GM19025 (cell line): ENCODE measurements around the gene CAMK1D.

Source experiments
- ATAC-seq: cut with Tn5 transposase; IDR thresholded peaks from one replicate; pipeline ENCODE4 v1.9.1; 2021; ENCODE audit warnings: mild to moderate bottlenecking, low read depth, moderate library complexity; ENCODE audit not compliant: unreplicated experiment

Gene CAMK1D

DNA sequence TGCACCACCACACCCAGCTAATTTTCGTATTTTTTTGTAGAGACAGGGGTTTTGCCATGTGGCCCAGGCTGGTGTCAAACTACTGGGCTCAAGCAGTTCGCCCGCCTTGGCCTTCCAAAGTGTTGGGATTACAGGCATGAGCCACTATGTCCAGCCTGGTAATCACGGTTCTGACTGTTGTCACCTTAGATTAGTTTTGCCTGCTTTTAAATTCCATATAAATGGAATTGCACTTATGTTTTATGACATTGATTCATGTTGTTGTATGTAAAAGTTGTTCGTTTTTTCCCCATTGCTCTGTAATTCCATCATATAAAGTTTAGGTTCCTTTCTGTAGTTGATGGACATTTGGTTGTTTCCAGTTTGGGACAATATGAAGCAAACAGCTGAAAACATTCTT is 106.0 kb downstream of the CAMK1D start:
- ATAC-seq, result no peak

DNA sequence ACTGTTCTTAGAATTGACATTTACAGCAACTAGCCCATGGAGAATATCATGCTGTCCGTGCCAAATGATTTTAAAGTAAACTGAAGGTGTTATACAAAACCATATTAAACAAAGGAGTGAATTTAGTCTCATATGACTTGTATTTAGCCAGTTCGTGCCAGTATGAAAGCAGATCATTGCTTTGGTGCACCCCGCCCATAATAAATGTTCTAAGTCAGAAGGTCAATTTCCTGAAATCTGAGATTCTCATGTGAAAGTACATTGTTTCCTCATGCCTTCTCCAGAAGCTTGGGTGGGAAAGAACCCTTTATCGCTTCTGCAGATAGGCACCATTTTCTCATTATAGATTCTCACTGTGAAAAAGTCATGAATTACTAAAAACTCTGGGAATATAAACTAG is 106.4 kb downstream of the CAMK1D start:
- no peak for ATAC-seq

DNA sequence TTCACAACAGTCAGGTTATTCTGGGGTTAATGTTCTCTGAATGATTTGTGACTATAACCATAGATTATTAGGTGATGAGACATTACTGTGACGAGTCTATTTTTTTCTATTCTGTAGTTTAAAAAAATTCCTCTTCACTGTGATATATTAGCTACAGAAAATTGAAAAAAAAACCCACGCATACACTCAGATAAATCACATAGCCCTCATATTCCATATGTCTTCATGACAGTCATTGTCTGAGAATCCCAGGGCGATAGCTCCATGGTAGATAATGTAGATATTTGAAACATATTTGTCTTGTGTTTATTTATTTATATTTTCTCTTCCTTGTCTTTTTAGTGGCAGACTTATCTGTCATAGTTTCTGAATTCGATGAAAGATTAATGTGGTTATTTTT is 110.0 kb downstream of the CAMK1D start:
- no peak for ATAC-seq

DNA sequence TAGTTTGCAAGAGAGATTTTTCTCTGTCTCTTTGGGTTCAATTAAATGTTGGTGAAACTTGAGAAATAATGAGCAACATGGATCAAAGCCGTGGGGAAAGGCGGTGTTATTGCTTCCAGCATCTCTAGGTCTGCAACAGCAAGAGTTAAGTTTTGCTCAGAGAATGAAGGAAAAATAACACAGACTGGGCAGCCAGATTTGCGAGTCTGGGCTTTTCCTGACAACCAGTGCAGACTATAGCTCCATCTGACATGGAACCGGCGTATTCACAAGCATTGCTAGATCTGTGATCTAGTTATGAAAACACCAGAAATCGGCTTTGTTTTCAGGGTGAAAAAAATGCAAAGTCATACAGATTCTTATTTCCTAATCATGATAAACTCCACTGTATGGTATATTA is 110.4 kb downstream of the CAMK1D start:
- ATAC-seq, result no peak

DNA sequence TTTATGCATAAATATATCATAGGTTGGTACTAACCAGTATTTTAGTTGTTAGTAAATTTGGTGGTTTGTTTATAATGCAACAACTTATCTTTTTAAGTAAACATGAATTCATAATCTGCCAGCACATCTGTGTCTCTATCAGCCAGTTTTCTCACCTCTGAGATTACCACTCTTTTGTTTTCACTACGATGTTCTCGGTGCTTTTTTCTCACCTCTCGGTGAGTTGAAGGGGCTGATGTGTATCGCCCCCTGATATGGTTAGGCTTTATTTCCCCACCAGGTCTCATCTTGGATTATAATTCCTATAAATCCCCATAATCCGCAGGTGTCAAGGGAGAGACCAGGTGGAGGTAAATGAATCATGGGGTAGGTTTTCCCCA is 114.1 kb downstream of the CAMK1D start:
- no peak for ATAC-seq

DNA sequence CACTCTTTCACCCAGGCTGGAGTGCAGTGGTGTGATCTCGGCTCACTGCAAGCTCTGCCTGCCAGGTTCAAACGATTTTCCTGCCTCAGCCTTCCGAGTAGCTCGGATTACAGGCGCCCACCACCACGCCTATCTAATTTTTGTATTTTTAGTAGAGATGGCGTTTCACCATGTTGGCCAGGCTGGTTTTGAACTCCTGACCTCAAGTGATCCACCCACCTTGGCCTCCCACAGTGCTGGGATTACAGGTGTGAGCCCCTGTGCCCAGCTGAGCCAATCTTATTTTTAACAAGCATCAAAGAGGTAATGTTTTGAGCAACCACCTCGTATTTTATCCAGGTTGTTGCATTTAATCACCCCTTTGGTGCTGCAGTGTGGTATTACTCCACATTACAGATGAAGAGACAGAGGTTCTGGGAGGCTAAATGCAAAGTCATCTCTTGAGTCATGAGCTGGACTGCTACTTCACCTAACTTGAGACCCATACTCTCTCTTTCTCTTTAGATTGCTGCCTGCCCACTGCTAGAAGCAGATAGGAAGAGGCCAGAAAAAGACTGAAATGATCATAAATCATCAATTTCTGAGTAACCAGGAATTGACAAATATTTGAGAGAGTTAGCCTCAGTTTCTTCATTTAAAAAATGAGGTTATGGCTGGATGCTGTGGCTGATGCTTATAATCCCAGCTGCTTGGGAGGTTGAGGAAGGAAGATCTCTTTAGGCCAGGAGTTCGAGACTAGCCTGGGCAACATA is 116.2 kb downstream of the CAMK1D start:
- ATAC-seq, result no peak

DNA sequence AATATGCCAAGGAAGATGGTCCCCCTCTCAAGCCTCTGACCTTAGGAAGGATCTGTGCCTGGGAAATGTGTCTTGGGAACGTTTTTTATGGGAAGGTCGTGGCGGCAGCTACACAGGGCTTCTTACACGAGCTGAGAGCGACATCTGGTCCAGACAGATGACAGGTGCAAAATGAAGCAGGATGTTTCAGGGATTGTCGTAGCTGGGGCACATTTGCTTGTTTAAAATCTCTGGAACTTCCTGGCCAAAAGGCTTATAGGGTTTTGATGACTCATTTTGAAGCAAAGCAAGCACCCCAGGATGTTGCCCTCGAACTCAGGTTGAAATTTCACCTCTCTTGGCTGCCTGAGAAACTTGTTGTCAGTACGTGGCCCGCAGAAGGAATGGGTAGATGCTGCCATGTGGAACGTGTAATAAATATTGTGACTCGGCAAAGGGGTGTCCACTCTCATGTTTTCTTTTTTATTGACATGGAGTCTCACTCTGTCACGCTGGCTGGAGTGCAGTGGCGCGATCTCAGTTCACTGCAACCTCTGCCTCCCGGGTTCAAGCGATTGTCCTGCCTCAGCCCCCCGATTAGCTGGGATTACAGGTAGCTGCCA is 117.5 kb downstream of the CAMK1D start:
- ATAC-seq, result no peak

DNA sequence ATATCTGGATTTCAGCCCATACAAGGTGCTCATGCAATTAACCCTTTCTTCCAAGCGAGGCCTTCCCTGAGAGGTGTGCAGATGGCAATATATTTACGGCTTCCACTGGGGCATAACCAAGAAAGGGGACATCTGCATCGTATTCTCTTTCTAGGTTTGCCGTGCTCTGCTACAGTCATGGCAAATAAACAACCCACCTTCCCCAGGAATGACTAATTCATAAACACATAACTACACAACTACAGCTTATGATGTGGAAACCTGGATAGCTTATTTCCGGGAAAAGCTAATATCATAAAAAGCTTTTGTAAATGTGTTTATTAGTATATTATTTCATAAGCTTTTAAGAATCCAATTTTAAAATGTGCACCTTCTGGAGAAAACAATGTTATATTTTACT is 120.0 kb downstream of the CAMK1D start:
- no peak for ATAC-seq

DNA sequence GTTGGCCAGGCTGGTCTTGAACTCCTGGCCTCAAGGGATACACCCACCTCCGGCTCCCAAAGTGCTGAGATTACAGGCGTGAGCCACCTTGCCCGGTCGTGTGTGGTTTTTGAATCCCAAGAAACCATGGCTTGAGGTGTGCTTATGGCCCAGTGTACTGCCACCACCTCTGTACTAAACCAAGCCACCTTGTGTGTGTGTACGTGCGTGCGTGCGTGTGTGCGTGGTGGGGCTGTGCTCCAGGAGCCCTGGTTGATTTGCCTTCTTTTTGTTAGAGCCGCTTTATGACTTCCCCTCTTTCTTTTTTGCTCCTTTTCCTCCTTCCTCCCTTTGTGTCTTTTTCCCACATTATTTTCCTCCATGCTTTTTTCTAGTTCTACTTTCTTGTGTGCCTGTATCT is 121.4 kb downstream of the CAMK1D start:
- ATAC-seq, result no peak

DNA sequence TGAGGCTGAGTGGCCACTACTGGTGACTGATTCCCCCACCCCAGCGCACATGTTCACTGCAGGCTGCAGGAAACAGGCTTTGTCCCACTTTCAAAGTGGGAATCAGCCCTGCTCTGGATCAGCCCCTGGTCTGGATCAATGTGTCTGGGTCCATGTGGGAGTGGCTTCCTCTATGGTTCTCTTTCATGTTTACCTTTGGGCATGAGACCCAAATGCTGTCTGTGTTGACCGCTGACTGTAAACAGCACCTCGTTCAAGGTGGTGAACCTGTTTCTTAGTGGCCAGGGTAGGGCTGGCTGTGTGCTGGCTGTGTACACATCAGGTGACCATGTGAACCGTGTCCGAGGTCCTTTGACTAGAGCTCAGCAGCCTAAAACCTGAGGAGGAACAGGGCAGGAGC is 121.8 kb downstream of the CAMK1D start:
- ATAC-seq, result no peak

DNA sequence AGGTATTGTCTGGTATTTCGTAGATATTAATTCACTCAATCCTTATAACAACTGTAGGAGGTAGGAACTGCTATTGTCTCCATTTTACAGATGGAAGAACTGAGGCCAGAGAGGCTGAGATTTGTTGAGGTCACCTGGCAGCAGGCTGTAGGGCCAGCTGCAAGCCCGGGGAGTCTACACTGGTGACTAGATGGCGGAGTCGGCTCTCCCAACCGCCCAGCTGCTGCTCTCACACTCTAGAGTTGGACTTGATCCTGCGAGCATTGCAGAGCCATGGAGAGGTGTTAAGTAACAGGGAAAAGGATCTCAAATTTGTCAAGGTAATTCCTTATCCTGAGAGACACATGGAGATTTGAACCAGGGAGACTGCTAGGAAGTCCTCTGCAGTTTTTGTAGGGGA is 124.1 kb downstream of the CAMK1D start:
- no peak for ATAC-seq

DNA sequence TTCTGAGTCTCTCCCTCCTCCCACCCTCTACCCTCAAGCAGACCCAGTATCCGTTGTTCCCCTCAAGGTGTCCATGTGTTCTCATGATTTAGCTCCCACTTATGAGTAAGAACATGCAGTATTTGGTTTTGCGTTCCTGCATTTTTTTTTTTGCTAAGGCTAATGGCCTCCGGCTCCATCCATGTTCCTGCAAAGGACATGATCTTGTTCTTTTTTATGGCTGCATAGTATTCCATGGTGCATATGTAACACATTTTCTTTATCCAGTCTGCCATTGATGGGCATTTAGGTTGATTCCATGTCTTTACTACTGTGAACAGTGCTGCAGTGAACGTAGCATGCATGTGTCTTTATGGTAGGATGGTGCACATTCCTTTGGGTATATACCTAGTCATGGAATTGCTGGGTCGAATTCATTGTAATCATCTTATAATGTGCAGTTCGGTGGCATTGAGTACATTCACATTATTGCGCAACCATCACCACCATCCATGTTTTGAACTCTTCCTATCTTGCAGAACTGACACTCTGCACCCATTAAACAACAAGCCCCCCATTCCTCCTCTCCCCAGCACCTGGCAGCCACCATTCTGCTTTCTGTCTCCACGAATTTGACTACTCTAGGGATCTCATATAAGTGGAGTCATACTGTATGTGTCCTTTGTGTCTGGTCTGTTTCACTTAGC is 125.5 kb downstream of the CAMK1D start:
- no peak for ATAC-seq

DNA sequence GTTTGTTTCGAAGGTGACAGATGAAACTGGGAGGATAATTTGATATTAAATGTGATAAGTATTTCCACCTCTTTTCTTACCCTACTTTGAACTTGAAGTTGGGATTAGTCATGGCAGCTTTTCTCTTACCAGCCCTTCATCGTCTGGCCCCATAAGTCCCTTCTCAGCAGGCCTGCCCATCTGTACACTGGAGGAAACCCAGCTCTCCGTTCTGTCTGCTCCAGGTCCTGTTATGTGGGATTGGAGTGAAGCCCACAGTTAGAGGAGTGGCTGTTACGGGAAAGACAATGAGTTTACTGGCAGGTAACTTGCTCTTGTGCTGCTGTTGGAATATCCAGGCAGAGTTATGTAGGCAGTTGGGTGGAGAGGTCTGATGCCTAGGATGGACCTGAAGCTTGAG is 127.3 kb downstream of the CAMK1D start:
- ATAC-seq, result no peak

DNA sequence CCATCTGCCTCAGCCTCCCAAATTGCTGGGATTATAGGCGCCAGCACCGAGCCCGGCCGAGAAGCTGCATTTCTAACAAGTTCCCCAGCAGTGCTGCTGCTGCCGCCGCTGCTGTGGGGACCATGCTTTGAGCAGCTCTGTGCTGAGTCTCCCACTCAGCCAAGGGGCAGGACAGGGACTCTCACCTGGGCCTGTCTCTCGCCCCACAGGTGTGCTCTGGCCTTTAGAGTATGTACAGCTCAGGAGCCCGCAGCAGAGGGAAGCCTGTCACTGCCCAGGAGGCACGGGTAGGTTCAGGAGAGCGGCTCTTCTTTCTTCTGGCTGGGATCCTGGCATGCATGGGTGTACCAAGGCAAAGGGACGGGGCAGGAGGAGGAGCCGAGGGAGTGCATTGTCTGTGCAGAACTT is 130.1 kb downstream of the CAMK1D start:
- no peak for ATAC-seq

DNA sequence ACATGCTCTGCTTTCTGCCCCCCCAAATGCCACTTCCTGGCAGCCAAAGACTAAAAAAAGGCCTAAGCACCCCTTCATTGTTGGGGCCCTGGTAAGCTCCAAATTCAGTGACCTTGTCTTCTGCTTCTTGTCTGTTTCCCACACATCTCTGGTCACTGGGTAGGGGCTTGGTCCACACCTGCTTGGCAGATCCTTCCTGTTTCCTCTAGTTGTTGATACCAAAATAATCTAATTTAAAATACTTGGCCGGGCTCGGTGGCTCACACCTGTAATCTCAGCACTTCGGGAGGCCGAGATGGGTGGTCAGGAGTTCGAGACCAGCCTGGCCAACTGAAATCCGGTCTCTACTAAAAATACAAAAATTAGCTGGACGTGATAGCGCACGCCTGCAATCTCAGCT is 130.6 kb downstream of the CAMK1D start:
- no peak for ATAC-seq

DNA sequence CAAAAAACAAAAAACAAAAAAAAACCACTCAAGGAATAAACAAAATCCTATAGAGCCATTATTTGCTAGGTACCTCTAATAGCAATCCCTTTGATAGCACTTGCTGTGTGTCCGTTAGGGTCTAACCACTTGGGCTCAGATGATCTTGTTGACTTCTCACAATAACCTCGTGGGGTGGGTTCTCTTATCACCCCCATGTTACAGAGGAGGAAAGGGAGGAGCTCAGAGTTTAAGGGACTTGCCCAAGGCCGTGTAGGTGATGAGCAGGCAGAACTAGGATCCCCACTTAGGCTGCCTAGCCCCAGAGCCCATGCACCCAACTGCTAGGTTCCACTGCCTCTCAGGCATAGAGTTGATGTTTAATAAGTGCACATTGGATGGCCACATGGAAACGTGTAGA is 131.1 kb downstream of the CAMK1D start:
- no peak for ATAC-seq

DNA sequence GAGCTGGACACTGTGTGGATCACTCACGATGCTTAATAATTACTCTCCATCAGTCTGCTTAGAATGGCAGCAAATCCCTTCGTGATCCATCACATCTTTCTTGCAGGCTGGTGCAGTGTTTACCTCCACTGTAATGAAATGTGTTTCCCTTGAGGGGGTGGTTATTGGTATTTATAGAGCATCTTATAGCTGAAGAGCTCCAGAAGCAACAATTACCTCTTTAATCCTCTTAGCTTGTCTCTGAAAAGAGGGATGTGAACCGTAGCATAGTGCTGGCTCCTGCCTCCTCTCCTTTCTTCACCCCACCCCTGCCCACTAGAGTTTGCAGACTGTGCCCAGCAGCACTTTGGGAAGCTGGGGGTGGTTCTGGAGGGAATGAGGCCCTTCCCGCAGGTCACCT is 132.6 kb downstream of the CAMK1D start:
- ATAC-seq, result no peak

DNA sequence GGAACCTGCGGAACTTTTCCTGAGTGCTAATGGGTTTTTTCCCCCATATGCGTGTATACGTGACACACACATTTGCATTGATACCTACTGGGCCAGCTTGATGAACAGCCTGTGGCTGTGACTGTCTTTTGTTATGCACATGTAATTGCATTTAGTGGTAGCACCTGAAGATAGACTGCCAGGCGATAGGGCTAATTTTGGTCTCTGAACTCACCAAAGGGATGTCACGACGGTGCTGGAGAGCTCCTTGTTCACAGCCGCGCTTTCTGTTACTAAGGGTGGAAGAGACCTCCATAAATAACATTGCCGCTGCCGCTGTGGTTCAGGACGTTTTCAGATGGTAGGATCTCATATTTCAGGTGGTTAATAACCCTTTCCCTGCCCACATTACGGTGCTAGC is 133.2 kb downstream of the CAMK1D start:
- no peak for ATAC-seq

DNA sequence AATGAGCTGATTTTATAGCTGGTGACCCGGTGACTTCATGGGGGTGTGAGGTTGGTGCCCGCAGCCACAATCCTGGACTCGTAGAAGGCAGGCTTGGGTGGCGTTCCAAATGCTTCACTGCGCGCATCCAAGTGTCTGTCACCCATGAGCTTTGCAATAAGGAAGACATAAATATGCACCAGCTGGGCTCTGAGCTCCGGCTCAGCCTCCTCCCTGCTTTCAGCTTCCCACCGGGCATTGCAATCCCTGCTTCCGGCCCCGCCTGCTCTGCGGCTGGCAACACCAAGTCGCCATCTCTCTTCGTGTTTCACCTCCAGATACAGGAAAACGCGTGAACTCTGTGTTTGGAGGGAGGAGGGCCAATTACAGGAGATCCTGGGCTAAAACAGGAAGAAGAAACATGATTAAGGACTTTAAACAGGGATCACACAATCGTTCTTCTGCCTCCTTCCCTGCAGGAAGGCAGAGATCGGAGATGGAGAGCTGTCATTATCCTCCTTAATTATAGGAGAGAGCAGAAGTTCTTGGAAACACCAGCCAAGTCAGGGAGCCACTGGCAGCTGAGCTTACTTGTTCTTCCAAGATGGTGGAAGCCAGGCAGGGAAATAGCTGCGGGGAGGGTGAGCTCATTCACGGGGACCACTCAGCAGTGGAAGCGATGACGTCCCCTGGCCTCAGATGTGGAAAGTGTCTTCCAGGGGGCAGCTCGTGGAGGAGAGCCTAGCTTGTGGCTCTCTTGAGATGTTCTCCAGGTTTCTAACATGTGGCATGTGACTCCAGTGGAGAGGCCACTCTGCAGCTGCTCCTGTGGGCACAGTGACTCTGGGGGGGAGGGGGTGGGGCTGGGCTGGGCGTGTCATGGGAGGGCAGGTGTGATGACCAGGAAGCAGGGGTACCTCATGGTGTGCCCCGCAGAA is 134.9 kb downstream of the CAMK1D start:
- peak; percentile 27 for ATAC-seq

DNA sequence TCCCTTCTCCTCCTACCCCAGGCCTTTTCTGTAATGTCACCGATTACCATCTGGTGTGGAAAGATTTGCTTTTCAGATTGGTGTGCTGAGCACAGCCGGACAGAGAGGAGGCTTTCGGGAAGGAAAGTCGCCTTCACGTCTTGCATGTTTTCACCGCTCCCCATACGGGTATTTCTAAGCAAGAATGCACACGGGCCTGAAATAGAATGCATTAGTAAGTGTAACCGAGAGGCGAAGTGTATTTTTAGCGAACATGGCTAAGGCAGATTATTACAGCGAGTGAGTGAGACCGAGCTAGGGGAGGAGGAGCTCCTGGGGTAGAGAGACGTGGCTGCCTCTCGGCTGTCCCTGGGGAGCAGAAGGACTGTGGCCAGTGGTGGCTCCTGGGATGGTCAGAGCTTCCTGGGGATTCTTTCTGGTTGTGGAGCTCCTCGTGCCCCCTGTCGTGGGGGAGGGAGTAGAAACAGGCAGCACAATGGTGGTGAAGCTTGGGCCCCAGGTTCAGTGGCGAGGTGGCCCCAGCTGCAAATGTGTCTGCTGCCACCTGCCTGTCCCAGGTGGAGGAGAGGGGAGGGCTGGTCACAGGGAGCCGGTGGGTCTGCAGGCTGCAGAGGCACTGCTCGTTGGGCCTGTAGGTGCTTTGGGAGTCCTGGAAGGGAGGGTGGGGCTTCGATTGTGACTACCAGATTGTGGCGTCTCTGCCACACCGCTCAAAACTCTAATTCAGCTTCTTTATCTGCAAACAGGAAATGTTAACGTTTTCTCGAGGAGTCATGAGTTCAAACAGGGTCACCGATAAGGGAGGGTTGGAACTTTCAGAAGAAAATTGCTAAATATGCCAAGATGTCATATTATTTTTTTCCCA is 135.8 kb downstream of the CAMK1D start:
- peak; percentile 78 for ATAC-seq
